HepG2 (cell line): Measurements from ENCODE around the gene LRRN4CL. TPM values are rescaled to one million over a fixed set of nuclear protein-coding genes. Genes with fewer than 3 reads are reported as not detected.

ENCODE experiments used
- CHD2 ChIP-seq: IDR thresholded peaks from 2 replicates; pipeline ENCODE4 v1.6.1; 2011; ENCODE audit warnings: low read depth, low read length, improper control_type of control experiment
- CHD4 ChIP-seq: fragments of 200-600 bp; sonication (generic); IDR thresholded peaks from 2 replicates; pipeline ENCODE4 v1.7.0; 2017; ENCODE audit warnings: mild to moderate bottlenecking, low read length, borderline replicate concordance
- FOXP1 ChIP-seq, 2 experiments: fragments of 450-650 bp in 1 of 2; IDR thresholded peaks; 2 replicates each; pipeline ENCODE4 v1.6.1; 2017 to 2018; ENCODE audit warnings: antibody characterized with exemption in 1 of 2
- GATAD2A ChIP-seq: IDR thresholded peaks from 2 replicates; pipeline ENCODE4 v1.6.1; 2016
- HDAC1 ChIP-seq: sonication (generic); formaldehyde crosslinking; IDR thresholded peaks from 2 replicates; pipeline ENCODE4 v1.5.1; 2020; ENCODE audit warnings: mild to moderate bottlenecking, missing genetic modification reagents
- JUN ChIP-seq: sonication (generic); formaldehyde crosslinking; IDR thresholded peaks from 2 replicates; pipeline ENCODE4 v1.4.0; 2020; ENCODE audit warnings: mild to moderate bottlenecking, missing genetic modification reagents
- KLF6 ChIP-seq: IDR thresholded peaks from 2 replicates; pipeline ENCODE4 v1.8.0; 2016; ENCODE audit warnings: missing biosample characterization, missing genetic modification reagents
- POLR2G ChIP-seq: fragments of 200-400 bp; formaldehyde crosslinking; IDR thresholded peaks from 2 replicates; pipeline ENCODE4 v1.6.1; 2018; ENCODE audit warnings: mild to moderate bottlenecking, low read depth, low read length, moderate library complexity
- RFX5 ChIP-seq: IDR thresholded peaks from 2 replicates; pipeline ENCODE4 v1.6.1; 2011; ENCODE audit warnings: low read depth, low read length, improper control_type of control experiment
- SNRNP70 ChIP-seq: fragments of 200-400 bp; formaldehyde crosslinking; IDR thresholded peaks from 2 replicates; pipeline ENCODE4 v1.6.1; 2017; ENCODE audit warnings: mild to moderate bottlenecking, low read depth, low read length, moderate library complexity
- SP4 ChIP-seq: sonication (generic); formaldehyde crosslinking; IDR thresholded peaks from 2 replicates; pipeline ENCODE4 v1.8.1; 2023; ENCODE audit warnings: mild to moderate bottlenecking, missing genetic modification reagents
- TAF15 ChIP-seq: fragments of 200-400 bp; formaldehyde crosslinking; IDR thresholded peaks from one replicate; pipeline ENCODE4 v1.6.1; 2018; ENCODE audit warnings: mild to moderate bottlenecking, low read depth, low read length; ENCODE audit not compliant: poor library complexity, severe bottlenecking
- TOPORS ChIP-seq: sonication (generic); formaldehyde crosslinking; IDR thresholded peaks from 2 replicates; pipeline ENCODE4 v1.8.0; 2023; ENCODE audit warnings: mild to moderate bottlenecking, missing genetic modification reagents
- XBP1 ChIP-seq: sonication (generic); formaldehyde crosslinking; IDR thresholded peaks from 2 replicates; pipeline ENCODE4 v1.5.0; 2020; ENCODE audit warnings: missing genetic modification reagents
- ZNF33A ChIP-seq: sonication (generic); formaldehyde crosslinking; IDR thresholded peaks from 2 replicates; pipeline ENCODE4 v1.5.1; 2020; ENCODE audit warnings: missing genetic modification reagents, mild to moderate bottlenecking, moderate library complexity, borderline replicate concordance
- ZNF557 ChIP-seq: sonication (generic); formaldehyde crosslinking; IDR thresholded peaks from 2 replicates; pipeline ENCODE4 v1.4.0; 2020; ENCODE audit warnings: missing genetic modification reagents
- ZNF615 ChIP-seq: sonication (generic); formaldehyde crosslinking; IDR thresholded peaks from 2 replicates; pipeline ENCODE4 v1.5.0; 2020; ENCODE audit warnings: mild to moderate bottlenecking, missing genetic modification reagents, borderline replicate concordance
- ZNF674 ChIP-seq: sonication (generic); formaldehyde crosslinking; IDR thresholded peaks from 2 replicates; pipeline ENCODE4 v1.5.0; 2020; ENCODE audit warnings: low read depth, mild to moderate bottlenecking, missing genetic modification reagents
- ZZZ3 ChIP-seq: sonication (generic); formaldehyde crosslinking; IDR thresholded peaks from 2 replicates; pipeline ENCODE4 v1.4.0; 2020; ENCODE audit warnings: missing genetic modification reagents, mild to moderate bottlenecking, borderline replicate concordance
- polyA plus RNA-seq, 8 experiments: library from polyadenylated mRNA; depleted of rRNA in 3 of 8; stranded (reverse) in 7 of 8; unstranded in 1 of 8; fragments of >200 nt; fragmentation: Illumina TruSeq in 4 of 8; extraction: Trizol in 4 of 8; gene quantifications; 2 replicates each; pipeline versions ENCODE4 v1.2.1 to v1.2.3, GENCODE V29; 2011 to 2016; ENCODE audit warnings: low read depth in 4 of 8, missing spikeins in 1 of 8, mixed read lengths in 1 of 8; ENCODE audit not compliant: insufficient read depth in 1 of 8
- total RNA-seq, 5 experiments: library from RNA; depleted of rRNA; stranded (reverse); fragments of >200 nt; fragmentation: Illumina TruSeq; extraction: Trizol; gene quantifications; 2 replicates each; pipeline ENCODE4 v1.2.3, GENCODE V29; 2016; ENCODE audit warnings: low read depth in 1 of 5
- TF ChIP-seq, protein P1 (sequence below), 2 experiments: sonication (generic) in 1 of 2; formaldehyde crosslinking in 1 of 2; IDR thresholded peaks; 2 replicates each; pipeline versions ENCODE4 v1.5.1 to v1.6.1; 2011 to 2020; ENCODE audit warnings: borderline replicate concordance in 1 of 2, low read depth in 1 of 2, low read length in 1 of 2, mild to moderate bottlenecking in 1 of 2, missing genetic modification reagents in 1 of 2, moderate library complexity in 1 of 2
- TF ChIP-seq, protein P2 (sequence below), 2 experiments: sonication (generic) in 1 of 2; formaldehyde crosslinking in 1 of 2; IDR thresholded peaks; 2 replicates each; pipeline versions ENCODE4 v1.4.0 to v1.6.1; 2018 to 2020; ENCODE audit warnings: missing genetic modification reagents in 2 of 2, borderline replicate concordance in 1 of 2, low read depth in 1 of 2, mild to moderate bottlenecking in 1 of 2, missing biosample characterization in 1 of 2
- TF ChIP-seq, protein P3 (sequence below): sonication (generic); formaldehyde crosslinking; IDR thresholded peaks from 2 replicates; pipeline ENCODE4 v1.4.0; 2020; ENCODE audit warnings: mild to moderate bottlenecking, low read depth, missing genetic modification reagents
- TF ChIP-seq, protein P4 (sequence below): IDR thresholded peaks from 2 replicates; pipeline ENCODE4 v1.6.1; 2016; ENCODE audit warnings: low read depth

The LRRN4CL gene
- total and polyA plus RNA-seq, 2 of the 13 experiments (the other 11 are each of a cell fraction or from before 2014, with no cell fraction given) = 0.11 TPM; not detected in 1

DNA sequence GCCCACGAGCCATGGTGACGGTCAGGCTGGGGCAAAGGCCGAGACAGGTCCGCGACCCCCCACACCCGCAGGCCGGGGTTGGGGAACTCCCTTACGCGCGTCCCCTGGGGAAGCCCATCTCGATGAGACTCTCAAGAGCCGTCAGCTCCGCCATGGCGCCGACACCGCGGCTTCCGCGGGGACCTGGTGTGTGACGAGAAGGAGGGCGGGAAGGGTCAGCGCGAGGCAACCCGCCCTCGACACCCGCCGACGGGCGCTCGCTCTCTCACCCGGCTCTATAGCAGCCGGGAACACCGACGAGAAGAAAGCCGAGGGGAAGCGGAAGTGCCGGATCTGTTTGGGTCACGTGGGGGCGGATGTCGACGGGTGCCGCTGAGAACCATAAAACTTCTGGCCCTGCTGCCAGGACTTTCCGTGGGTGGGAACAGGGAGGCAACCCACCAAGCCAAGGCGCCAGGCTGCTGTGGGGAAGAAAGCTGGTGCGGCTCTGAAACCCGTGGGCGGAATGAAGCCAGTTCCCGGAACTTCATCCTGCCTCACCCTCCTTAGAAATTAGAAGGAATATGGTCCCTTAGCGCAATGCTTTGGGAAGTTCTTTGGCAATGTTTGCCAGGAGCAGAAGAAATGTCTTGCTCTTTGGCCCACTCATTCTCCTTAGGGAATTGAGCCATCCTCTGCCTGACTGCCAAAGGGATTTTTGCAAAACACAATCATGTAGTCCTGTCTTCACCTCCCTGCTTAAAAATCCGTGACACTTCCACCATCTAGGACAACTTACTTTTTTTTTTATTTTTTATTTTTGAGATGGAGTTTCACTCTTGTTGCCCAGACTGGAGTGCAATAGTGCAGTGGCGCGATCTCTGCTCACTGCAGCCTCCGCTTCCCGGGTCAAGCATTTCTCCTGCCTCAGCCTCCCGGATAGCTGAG lies 10.3 kb downstream of the LRRN4CL start, which contains the start of gene UBXN1 (continued):
- TF ChIP-seq HDAC1 (CRISPR knock-in tag) (peak; percentile 90), CHD4 (no peak), CHD2 (no peak), SNRNP70 (no peak), ZNF33A (CRISPR knock-in tag) (no peak), XBP1 (CRISPR knock-in tag) (no peak), FOXP1 (IDR thresholded peaks at IDR 0.05) (no peak), FOXP1 (CRISPR knock-in tag; IDR thresholded peaks at IDR 0.05) (no peak), ZNF557 (CRISPR knock-in tag) (no peak), ZZZ3 (CRISPR knock-in tag) (0 out of 2 replicates have a peak, but pooled peaks have one; percentile 15), ZNF674 (no peak), RFX5 (no peak), TOPORS (0 out of 2 replicates have a peak, but pooled peaks have one; percentile 80), POLR2G (peak; percentile 92), JUN (CRISPR knock-in tag) (no peak), KLF6 (CRISPR knock-in tag) (peak; percentile 45; the same call in 1 of the 2 replicates), SP4 (no peak), TAF15 (peak; percentile 77), GATAD2A (CRISPR knock-in tag) (peak; percentile 72; the same call in 1 of the 2 replicates), ZNF615 (CRISPR knock-in tag) (no peak)
- TF ChIP-seq, protein P1, sequence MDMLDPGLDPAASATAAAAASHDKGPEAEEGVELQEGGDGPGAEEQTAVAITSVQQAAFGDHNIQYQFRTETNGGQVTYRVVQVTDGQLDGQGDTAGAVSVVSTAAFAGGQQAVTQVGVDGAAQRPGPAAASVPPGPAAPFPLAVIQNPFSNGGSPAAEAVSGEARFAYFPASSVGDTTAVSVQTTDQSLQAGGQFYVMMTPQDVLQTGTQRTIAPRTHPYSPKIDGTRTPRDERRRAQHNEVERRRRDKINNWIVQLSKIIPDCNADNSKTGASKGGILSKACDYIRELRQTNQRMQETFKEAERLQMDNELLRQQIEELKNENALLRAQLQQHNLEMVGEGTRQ (IDR thresholded peaks at IDR 0.05; ENCODE audit: low read depth, low read length) = peak; percentile 95
- TF ChIP-seq, protein P1 (CRISPR knock-in tag; IDR thresholded peaks at IDR 0.05; ENCODE audit: borderline replicate concordance) = peak; percentile 99; the same call in 1 of the 2 replicates
- TF ChIP-seq, protein P2, sequence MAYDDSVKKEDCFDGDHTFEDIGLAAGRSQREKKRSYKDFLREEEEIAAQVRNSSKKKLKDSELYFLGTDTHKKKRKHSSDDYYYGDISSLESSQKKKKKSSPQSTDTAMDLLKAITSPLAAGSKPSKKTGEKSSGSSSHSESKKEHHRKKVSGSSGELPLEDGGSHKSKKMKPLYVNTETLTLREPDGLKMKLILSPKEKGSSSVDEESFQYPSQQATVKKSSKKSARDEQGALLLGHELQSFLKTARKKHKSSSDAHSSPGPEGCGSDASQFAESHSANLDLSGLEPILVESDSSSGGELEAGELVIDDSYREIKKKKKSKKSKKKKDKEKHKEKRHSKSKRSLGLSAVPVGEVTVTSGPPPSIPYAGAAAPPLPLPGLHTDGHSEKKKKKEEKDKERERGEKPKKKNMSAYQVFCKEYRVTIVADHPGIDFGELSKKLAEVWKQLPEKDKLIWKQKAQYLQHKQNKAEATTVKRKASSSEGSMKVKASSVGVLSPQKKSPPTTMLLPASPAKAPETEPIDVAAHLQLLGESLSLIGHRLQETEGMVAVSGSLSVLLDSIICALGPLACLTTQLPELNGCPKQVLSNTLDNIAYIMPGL (CRISPR knock-in tag; IDR thresholded peaks at IDR 0.05; ENCODE audit: borderline replicate concordance in 1 of 2, low read depth in 1 of 2) = peak; percentile 51 to 84; a peak in 3 of 4 replicates
- TF ChIP-seq, protein P3, sequence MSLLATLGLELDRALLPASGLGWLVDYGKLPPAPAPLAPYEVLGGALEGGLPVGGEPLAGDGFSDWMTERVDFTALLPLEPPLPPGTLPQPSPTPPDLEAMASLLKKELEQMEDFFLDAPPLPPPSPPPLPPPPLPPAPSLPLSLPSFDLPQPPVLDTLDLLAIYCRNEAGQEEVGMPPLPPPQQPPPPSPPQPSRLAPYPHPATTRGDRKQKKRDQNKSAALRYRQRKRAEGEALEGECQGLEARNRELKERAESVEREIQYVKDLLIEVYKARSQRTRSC (CRISPR knock-in tag) = no peak
- TF ChIP-seq, protein P4, sequence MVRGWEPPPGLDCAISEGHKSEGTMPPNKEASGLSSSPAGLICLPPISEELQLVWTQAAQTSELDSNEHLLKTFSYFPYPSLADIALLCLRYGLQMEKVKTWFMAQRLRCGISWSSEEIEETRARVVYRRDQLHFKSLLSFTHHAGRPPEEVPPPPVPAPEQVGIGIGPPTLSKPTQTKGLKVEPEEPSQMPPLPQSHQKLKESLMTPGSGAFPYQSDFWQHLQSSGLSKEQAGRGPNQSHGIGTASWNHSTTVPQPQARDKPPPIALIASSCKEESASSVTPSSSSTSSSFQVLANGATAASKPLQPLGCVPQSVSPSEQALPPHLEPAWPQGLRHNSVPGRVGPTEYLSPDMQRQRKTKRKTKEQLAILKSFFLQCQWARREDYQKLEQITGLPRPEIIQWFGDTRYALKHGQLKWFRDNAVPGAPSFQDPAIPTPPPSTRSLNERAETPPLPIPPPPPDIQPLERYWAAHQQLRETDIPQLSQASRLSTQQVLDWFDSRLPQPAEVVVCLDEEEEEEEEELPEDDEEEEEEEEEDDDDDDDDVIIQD (CRISPR knock-in tag) = no peak
